Panc1 (cell line): ENCODE results near the gene STEAP1B.

Experiments
- SIN3A ChIP-seq: IDR thresholded peaks from 2 replicates; pipeline ENCODE4 v1.6.1; 2012; ENCODE audit warnings: low read depth, mild to moderate bottlenecking, low read length, moderate library complexity, borderline replicate concordance; ENCODE audit not compliant: insufficient read depth
- TF ChIP-seq, protein P1 (sequence below): fragments of 450-650 bp; IDR thresholded peaks from 2 replicates; pipeline ENCODE4 v1.5.1; 2017; ENCODE audit warnings: mild to moderate bottlenecking

DNA sequence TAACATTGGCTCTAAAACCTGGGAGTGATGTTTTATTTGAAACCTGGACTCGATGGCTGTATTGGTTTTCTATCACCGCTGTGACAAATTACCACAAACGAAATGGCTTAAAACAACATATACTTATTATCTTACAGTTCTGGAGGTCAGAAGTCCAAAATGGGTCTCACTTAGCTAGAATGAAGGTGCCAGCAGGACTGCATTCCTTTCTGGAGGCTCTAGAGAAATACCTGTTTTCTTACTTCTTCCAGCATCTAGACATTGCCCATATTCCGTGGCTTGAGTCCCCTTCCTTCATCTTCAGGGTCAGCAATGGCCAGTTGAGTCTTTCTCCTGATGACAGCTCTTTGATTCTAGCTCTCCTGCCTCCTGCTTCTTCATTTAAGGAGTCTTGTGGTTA is 44.3 kb upstream of the STEAP1B start:
- TF ChIP-seq, protein P1, sequence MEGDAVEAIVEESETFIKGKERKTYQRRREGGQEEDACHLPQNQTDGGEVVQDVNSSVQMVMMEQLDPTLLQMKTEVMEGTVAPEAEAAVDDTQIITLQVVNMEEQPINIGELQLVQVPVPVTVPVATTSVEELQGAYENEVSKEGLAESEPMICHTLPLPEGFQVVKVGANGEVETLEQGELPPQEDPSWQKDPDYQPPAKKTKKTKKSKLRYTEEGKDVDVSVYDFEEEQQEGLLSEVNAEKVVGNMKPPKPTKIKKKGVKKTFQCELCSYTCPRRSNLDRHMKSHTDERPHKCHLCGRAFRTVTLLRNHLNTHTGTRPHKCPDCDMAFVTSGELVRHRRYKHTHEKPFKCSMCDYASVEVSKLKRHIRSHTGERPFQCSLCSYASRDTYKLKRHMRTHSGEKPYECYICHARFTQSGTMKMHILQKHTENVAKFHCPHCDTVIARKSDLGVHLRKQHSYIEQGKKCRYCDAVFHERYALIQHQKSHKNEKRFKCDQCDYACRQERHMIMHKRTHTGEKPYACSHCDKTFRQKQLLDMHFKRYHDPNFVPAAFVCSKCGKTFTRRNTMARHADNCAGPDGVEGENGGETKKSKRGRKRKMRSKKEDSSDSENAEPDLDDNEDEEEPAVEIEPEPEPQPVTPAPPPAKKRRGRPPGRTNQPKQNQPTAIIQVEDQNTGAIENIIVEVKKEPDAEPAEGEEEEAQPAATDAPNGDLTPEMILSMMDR: no peak
- TF ChIP-seq SIN3A: no peak
